Measurements from ENCODE around the gene AJUBA.

GRCh38 chr14:22978487-22978837, 3.9 kb downstream of the AJUBA start:
- no peak for TF ChIP-seq POLR2A (IDR thresholded peaks at IDR 0.05)
- no peak for TF ChIP-seq CTCF (IDR thresholded peaks at IDR 0.05)
- TF ChIP-seq POLR2AphosphoS5 (IDR thresholded peaks at IDR 0.05) = no peak
- TF ChIP-seq EP300 (IDR thresholded peaks at IDR 0.05) = no peak
